ENCODE data around the gene ELN. TPM values are rescaled to one million over a fixed set of nuclear protein-coding genes. Genes with fewer than 3 reads are reported as not detected.

ELN gene
- total RNA-seq, 3 donors from 2014 or later, result 25.9 to 134 (median 31.8) TPM

GRCh38 chr7:74026903-74027682, 880 bp upstream of the ELN start:
- H3K27ac ChIP-seq, result peak overlapping the region; percentile 70 to 77
- TF ChIP-seq CTCF (IDR thresholded peaks at IDR 0.05), result peak; percentile 89 to 95 (median 93)
- TF ChIP-seq POLR2A (IDR thresholded peaks at IDR 0.05), result no peak
- no peak for TF ChIP-seq POLR2AphosphoS5 (IDR thresholded peaks at IDR 0.05)
- H3K4me3 ChIP-seq, result peak overlapping the region; percentile 58 to 74 (median 65)
- H3K4me1 ChIP-seq, result peaks cover 7 to 18% of the 10 kb centered on the region in 2 donors
- H3K36me3 ChIP-seq, result no peaks in the 10 kb centered on the region
- H3K9me3 ChIP-seq, result no peaks in the 10 kb centered on the region
- DNase-seq (ENCODE audit: low spot score in 2 of 2), result peak; percentile 73 to 81
- no peaks in the 10 kb centered on the region for H3K27me3 ChIP-seq
- intact Hi-C loops (cut with DNase I; ENCODE audit: low total_unique reads), result no loop called here

GRCh38 chr7:74028321-74028838, 407 bp downstream of the ELN start:
- Histone ChIP-seq H3K9me3 (no peaks in the 10 kb centered on the region), H3K4me3 (peak overlapping the region; percentile 58 to 74 (median 65)), H3K27ac (peak overlapping the region; percentile 70 to 77), H3K4me1 (peaks cover 0 to 19% of the 10 kb centered on the region in 2 donors), H3K27me3 (no peaks in the 10 kb centered on the region), H3K36me3 (no peaks in the 10 kb centered on the region)
- no peak for TF ChIP-seq CTCF (IDR thresholded peaks at IDR 0.05)
- no peak for TF ChIP-seq POLR2AphosphoS5 (IDR thresholded peaks at IDR 0.05)
- no peak for TF ChIP-seq POLR2A (IDR thresholded peaks at IDR 0.05)
- DNase-seq (ENCODE audit: low spot score in 2 of 2), result no peak
- intact Hi-C loops (cut with DNase I; ENCODE audit: low total_unique reads), result no loop called here

GRCh38 chr7:74029089-74029785, 1.3 kb downstream of the ELN start:
- no peak for TF ChIP-seq POLR2A (IDR thresholded peaks at IDR 0.05)
- DNase-seq (ENCODE audit: low spot score in 2 of 2), result no peak

GRCh38 chr7:74029991-74030415, 2.0 kb downstream of the ELN start:
- Histone ChIP-seq H3K9me3 (no peaks in the 10 kb centered on the region), H3K27ac (peak overlapping the region in 1 of 2 donors; percentile 77), H3K27me3 (no peaks in the 10 kb centered on the region), H3K4me3 (peak overlapping the region; percentile 58 to 74 (median 65)), H3K4me1 (peaks cover 0 to 25% of the 10 kb centered on the region in 2 donors), H3K36me3 (no peaks in the 10 kb centered on the region)
- no peak for DNase-seq (ENCODE audit: low spot score in 2 of 2)
- intact Hi-C loops (cut with DNase I; ENCODE audit: low total_unique reads), result no loop called here
- TF ChIP-seq CTCF (IDR thresholded peaks at IDR 0.05), result no peak
- no peak for TF ChIP-seq POLR2A (IDR thresholded peaks at IDR 0.05)

More at GRCh38 chr7:74029089-74029785, 1.3 kb downstream of the ELN start:
- H3K36me3 ChIP-seq, result no peaks in the 10 kb centered on the region
- intact Hi-C loops (cut with DNase I; ENCODE audit: low total_unique reads), result no loop called here
- no peaks in the 10 kb centered on the region for H3K9me3 ChIP-seq
- H3K4me1 ChIP-seq, result peaks cover 0 to 25% of the 10 kb centered on the region in 2 donors
- H3K27me3 ChIP-seq, result no peaks in the 10 kb centered on the region
- H3K4me3 ChIP-seq, result peak overlapping the region; percentile 58 to 74 (median 65)
- peak overlapping the region in 1 of 2 donors; percentile 77 for H3K27ac ChIP-seq

GRCh38 chr7:74030861-74031260, 2.9 kb downstream of the ELN start:
- no peak for TF ChIP-seq CTCF (IDR thresholded peaks at IDR 0.05)
- no peak for TF ChIP-seq POLR2A (IDR thresholded peaks at IDR 0.05)
- TF ChIP-seq POLR2AphosphoS5 (IDR thresholded peaks at IDR 0.05), result no peak
- Histone ChIP-seq H3K36me3 (no peaks in the 10 kb centered on the region), H3K27ac (peak overlapping the region in 1 of 2 donors; percentile 48), H3K9me3 (no peaks in the 10 kb centered on the region), H3K27me3 (no peaks in the 10 kb centered on the region), H3K4me3 (peak overlapping the region; percentile 29 to 74 (median 58)), H3K4me1 (peaks cover 0 to 25% of the 10 kb centered on the region in 2 donors)
- no peak for DNase-seq (ENCODE audit: low spot score in 2 of 2)
- intact Hi-C loops (cut with DNase I; ENCODE audit: low total_unique reads), result no loop called here
